Sigmoid colon (tissue), 3 donors: ENCODE measurements around the gene GUF1.

Experiments used
- POLR2A ChIP-seq, 2 donors: fragments of 450-650 bp; IDR thresholded peaks; one replicate each; pipeline ENCODE4 v1.6.1; 2016; ENCODE audit warnings: antibody characterized with exemption in 2 of 2, mild to moderate bottlenecking in 2 of 2, moderate library complexity in 2 of 2
- TF ChIP-seq, protein P1 (sequence below), 4 experiments: fragments of 450-650 bp in 3 of 4; fragments of 200-600 bp in 1 of 4; IDR thresholded peaks; one replicate each; pipeline ENCODE4 v1.5.1; 2016 to 2019; ENCODE audit warnings: antibody characterized with exemption in 4 of 4, mild to moderate bottlenecking in 3 of 4, moderate library complexity in 2 of 4

DNA sequence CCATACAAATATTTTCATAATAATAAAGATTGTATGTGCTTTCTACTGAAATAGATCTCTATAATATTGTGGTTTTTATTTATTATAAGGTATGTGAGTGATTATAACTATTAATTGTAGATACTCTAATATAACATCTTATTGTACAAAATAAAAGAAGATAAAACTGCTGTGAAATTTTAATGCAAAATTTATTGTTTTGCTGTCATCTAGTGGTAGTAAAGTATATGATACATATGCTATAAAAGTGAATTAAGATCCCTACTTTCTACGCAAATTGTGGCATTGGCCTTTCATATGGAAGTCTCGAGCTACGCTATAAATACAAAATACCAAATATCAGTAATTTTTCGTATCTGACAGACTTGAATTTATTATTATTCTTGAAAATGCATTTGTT is 46.1 kb upstream of the GUF1 start:
- TF ChIP-seq, protein P1, sequence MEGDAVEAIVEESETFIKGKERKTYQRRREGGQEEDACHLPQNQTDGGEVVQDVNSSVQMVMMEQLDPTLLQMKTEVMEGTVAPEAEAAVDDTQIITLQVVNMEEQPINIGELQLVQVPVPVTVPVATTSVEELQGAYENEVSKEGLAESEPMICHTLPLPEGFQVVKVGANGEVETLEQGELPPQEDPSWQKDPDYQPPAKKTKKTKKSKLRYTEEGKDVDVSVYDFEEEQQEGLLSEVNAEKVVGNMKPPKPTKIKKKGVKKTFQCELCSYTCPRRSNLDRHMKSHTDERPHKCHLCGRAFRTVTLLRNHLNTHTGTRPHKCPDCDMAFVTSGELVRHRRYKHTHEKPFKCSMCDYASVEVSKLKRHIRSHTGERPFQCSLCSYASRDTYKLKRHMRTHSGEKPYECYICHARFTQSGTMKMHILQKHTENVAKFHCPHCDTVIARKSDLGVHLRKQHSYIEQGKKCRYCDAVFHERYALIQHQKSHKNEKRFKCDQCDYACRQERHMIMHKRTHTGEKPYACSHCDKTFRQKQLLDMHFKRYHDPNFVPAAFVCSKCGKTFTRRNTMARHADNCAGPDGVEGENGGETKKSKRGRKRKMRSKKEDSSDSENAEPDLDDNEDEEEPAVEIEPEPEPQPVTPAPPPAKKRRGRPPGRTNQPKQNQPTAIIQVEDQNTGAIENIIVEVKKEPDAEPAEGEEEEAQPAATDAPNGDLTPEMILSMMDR (IDR thresholded peaks at IDR 0.05): no peak
- no peak for TF ChIP-seq POLR2A (IDR thresholded peaks at IDR 0.05)
